Nephron (organoid): Measurements from ENCODE around the gene SPSB3.

Source experiments
- H3K27ac Mint-ChIP-seq, 3 experiments: 2 replicates each; pipeline ENCODE4 v1.8.0; 2020; ENCODE audit warnings: mixed read lengths in 3 of 3, mild to moderate bottlenecking in 2 of 3, moderate library complexity in 1 of 3
- H3K27me3 Mint-ChIP-seq: 2 replicates; pipeline ENCODE4 v1.8.0; 2021; ENCODE audit warnings: low read depth, mild to moderate bottlenecking, moderate library complexity, mixed read lengths
- H3K36me3 Mint-ChIP-seq: 2 replicates; pipeline ENCODE4 v1.8.0; 2020; ENCODE audit warnings: low read depth, mixed read lengths
- H3K4me1 Mint-ChIP-seq: 2 replicates; pipeline ENCODE4 v1.8.0; 2020; ENCODE audit warnings: mixed read lengths
- H3K4me3 Mint-ChIP-seq, 3 experiments: 2 replicates each; pipeline ENCODE4 v1.8.0; 2020; ENCODE audit warnings: mild to moderate bottlenecking in 3 of 3, mixed read lengths in 3 of 3, moderate library complexity in 2 of 3
- H3K9me3 Mint-ChIP-seq: 2 replicates; pipeline ENCODE4 v1.8.0; 2020; ENCODE audit warnings: mixed read lengths
- CTCF ChIP-seq, 3 experiments: fragments of 200-600 bp; sonication (generic); IDR thresholded peaks; one replicate each; pipeline ENCODE4 v1.5.0; 2021; ENCODE audit warnings: antibody characterized with exemption in 3 of 3; ENCODE audit not compliant: unreplicated experiment in 3 of 3

Gene SPSB3

GRCh38 chr16:1757714-1758461 is 24.5 kb downstream of the SPSB3 start:
- no peak for TF ChIP-seq CTCF (IDR thresholded peaks at IDR 0.05; ENCODE audit: unreplicated experiment in 3 of 3)
- no peaks in the 10 kb centered on the region for H3K9me3 Mint-ChIP-seq

GRCh38 chr16:1754204-1754603 is 28.2 kb downstream of the SPSB3 start:
- no peak for TF ChIP-seq CTCF (IDR thresholded peaks at IDR 0.05; ENCODE audit: unreplicated experiment in 3 of 3)
- Mint-ChIP-seq H3K4me3 (no peak overlapping the region), H3K36me3 (peaks cover 24% of the 10 kb centered on the region), H3K27me3 (no peaks in the 10 kb centered on the region), H3K9me3 (no peaks in the 10 kb centered on the region), H3K4me1 (no peaks in the 10 kb centered on the region), H3K27ac (no peak overlapping the region)

More at GRCh38 chr16:1757714-1758461, 24.5 kb downstream of the SPSB3 start:
- H3K27ac Mint-ChIP-seq = peak overlapping the region in 1 of 3 experiments; percentile 33
- no peak overlapping the region for H3K4me3 Mint-ChIP-seq
- H3K4me1 Mint-ChIP-seq = no peaks in the 10 kb centered on the region
- H3K36me3 Mint-ChIP-seq = peaks cover 17% of the 10 kb centered on the region
- H3K27me3 Mint-ChIP-seq = no peaks in the 10 kb centered on the region

- Mint-ChIP-seq H3K9me3 (no peaks in the 10 kb centered on the region), H3K4me3 (no peak overlapping the region), H3K4me1 (no peaks in the 10 kb centered on the region), H3K36me3 (peaks cover 24% of the 10 kb centered on the region), H3K27ac (no peak overlapping the region), H3K27me3 (no peaks in the 10 kb centered on the region)
- no peak for TF ChIP-seq CTCF (IDR thresholded peaks at IDR 0.05; ENCODE audit: unreplicated experiment in 3 of 3)
These were observed 29.5 kb downstream of the SPSB3 start for GRCh38 chr16:1752853-1753252.

- no peaks in the 10 kb centered on the region for H3K9me3 Mint-ChIP-seq
- no peaks in the 10 kb centered on the region for H3K27me3 Mint-ChIP-seq
- no peaks in the 10 kb centered on the region for H3K4me1 Mint-ChIP-seq
- peaks cover 28% of the 10 kb centered on the region for H3K36me3 Mint-ChIP-seq
- no peak for TF ChIP-seq CTCF (IDR thresholded peaks at IDR 0.05; ENCODE audit: unreplicated experiment in 3 of 3)
- H3K27ac Mint-ChIP-seq = no peak overlapping the region
- no peak overlapping the region for H3K4me3 Mint-ChIP-seq
These were observed 30.4 kb downstream of the SPSB3 start for GRCh38 chr16:1751946-1752345.

- Mint-ChIP-seq H3K27me3 (no peaks in the 10 kb centered on the region), H3K9me3 (no peaks in the 10 kb centered on the region), H3K27ac (no peak overlapping the region), H3K4me1 (no peaks in the 10 kb centered on the region), H3K4me3 (no peak overlapping the region), H3K36me3 (peaks cover 23% of the 10 kb centered on the region)
- TF ChIP-seq CTCF (IDR thresholded peaks at IDR 0.05; ENCODE audit: unreplicated experiment in 3 of 3) = no peak
These were observed 32.9 kb downstream of the SPSB3 start for GRCh38 chr16:1749152-1750117.
